Adrenal gland (tissue), 12 donors: ENCODE results near the gene HOXD10. TPM values are rescaled to one million over a fixed set of nuclear protein-coding genes. Genes with fewer than 3 reads are reported as not detected.

Source experiments
- DNase-seq, 7 donors: peaks; one replicate each; pipeline ENCODE4 v3.0.0-alpha.2; 2019 to 2020
- H3K27ac ChIP-seq, 5 donors: fragments of 200-600 bp; sonication (generic) in 4 of 5; 1 replicate in 3 of 5; 2 replicates in 2 of 5; pipeline versions ENCODE4 v1.5.1 to v1.8.0; 2016 to 2020; ENCODE audit warnings: mild to moderate bottlenecking in 1 of 5
- H3K27me3 ChIP-seq: fragments of 200-600 bp; 2 replicates; pipeline ENCODE4 v1.8.0; 2021
- H3K36me3 ChIP-seq, 2 donors: fragments of 200-600 bp; replicated peaks in 1 of 2; 1 replicate in 1 of 2; 2 replicates in 1 of 2; pipeline versions ENCODE4 v1.5.1 to v1.8.0; 2018 to 2022
- H3K4me1 ChIP-seq, 2 donors: fragments of 200-600 bp; replicated peaks in 1 of 2; 1 replicate in 1 of 2; 2 replicates in 1 of 2; pipeline versions ENCODE4 v1.5.1 to v1.8.0; 2018 to 2021
- H3K4me3 ChIP-seq, 4 donors: fragments of 200-600 bp; sonication (generic) in 3 of 4; one replicate each; pipeline ENCODE4 v1.5.1; 2016 to 2018
- H3K9me3 ChIP-seq, 3 donors: fragments of 200-600 bp; sonication (generic) in 1 of 3; replicated peaks in 1 of 3; 1 replicate in 2 of 3; 2 replicates in 1 of 3; pipeline versions ENCODE4 v1.5.1 to v1.8.0; 2016 to 2021
- POLR2A ChIP-seq, 2 donors: fragments of 450-650 bp; IDR thresholded peaks; one replicate each; pipeline ENCODE4 v1.6.1; 2017; ENCODE audit warnings: antibody characterized with exemption in 2 of 2, mild to moderate bottlenecking in 2 of 2, moderate library complexity in 1 of 2
- WGBS, 4 donors: extraction: QIAGEN DNeasy Blood & Tissue Kit in 2 of 4; methylation state at CpG; one replicate each; pipeline versions ENCODE4 v1.1.5 to v1.1.7; 2013 to 2017; 5-methylcytosine and 5-hydroxymethylcytosine counted together
- intact Hi-C, 2 donors: fragments of 100-400 bp; cut with DNase I; formaldehyde crosslinking; loops; one replicate each; pipeline versions ENCODE4 v1.14.1 to v1.15.0; 2022 to 2023
- polyA plus RNA-seq, 3 donors: library from polyadenylated mRNA; stranded (reverse); fragments of 200-250 nt in 2 of 3; fragments of 350-450 nt in 1 of 3; fragmentation: Illumina TruSeq in 1 of 3; extraction: RNeasy Lipid Tissue Mini Kit (QIAGEN cat#74804) in 1 of 3; gene quantifications; one replicate each; pipeline ENCODE4 v1.2.3, GENCODE V29; 2013 to 2014
- total RNA-seq, 9 donors: library from RNA; depleted of rRNA in 4 of 9; stranded (reverse); fragments of >200 nt in 4 of 9; fragments of 120-200 nt in 1 of 9; fragmentation: NEBNext Ultra II Directional in 1 of 9; extraction: Animal tissue kit (Norgen Biotek cat#: 25700) in 1 of 9; gene quantifications; one replicate each; pipeline versions ENCODE4 v1.1.0 to v1.2.4, GENCODE V29; 2013 to 2023
- TF ChIP-seq, protein P1 (sequence below), 6 experiments: fragments of 450-650 bp in 4 of 6; fragments of 200-600 bp in 2 of 6; sonication (generic) in 1 of 6; IDR thresholded peaks; 1 replicate in 5 of 6; 2 replicates in 1 of 6; pipeline versions ENCODE4 v1.5.1 to v1.8.0; 2016 to 2021; ENCODE audit warnings: antibody characterized with exemption in 6 of 6, mild to moderate bottlenecking in 2 of 6, moderate library complexity in 1 of 6
- donor health status: healthy with polysubstance abuse.
- donor health status: Bipolar disorder and iron deficiency.
- donor health status: DM: yes; HTN: yes; CAD: no.
- donor health status: DM: no; HTN: no; CAD: no.
- donor health status: DM: no; HTN: no; CAD: no.
- donor health status: DM: yes; HTN: yes; CAD: no.

HOXD10 gene
- total and polyA plus RNA-seq, 12 donors: 0.11 to 0.33 (median 0.18) TPM; not detected in 8

DNA sequence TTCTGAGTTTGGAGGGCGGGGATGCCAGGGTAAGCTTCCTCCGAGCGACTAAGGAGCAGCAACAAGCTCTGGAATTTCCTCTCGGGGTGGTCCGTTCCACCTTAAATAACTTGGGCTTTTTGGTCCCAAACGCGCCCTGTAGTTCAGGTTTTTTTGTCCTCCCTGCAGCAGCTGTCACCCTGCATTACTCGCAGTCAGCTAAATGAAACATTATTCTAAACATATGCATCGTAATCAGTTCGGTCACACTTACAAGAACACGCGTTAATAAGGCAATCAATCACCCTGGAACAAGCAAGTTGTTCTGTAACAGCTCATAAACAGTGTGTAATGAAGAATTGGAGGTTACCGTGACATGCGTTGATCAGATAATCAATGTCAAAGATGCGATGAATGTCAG lies 41.1 kb upstream of the HOXD10 start:
- Histone ChIP-seq H3K4me3 (no peak overlapping the region), H3K36me3 (no peaks in the 10 kb centered on the region), H3K27me3 (peaks cover 98% of the 10 kb centered on the region), H3K27ac (no peak overlapping the region), H3K4me1 (peaks cover 0 to 4% of the 10 kb centered on the region in 2 donors), H3K9me3 (no peaks in the 10 kb centered on the region)
- 13 to 14% (median 13%) methylated on average over 15 of the region's 15 CpGs for WGBS, 4 donors
- TF ChIP-seq POLR2A (IDR thresholded peaks at IDR 0.05): no peak
- TF ChIP-seq, protein P1, sequence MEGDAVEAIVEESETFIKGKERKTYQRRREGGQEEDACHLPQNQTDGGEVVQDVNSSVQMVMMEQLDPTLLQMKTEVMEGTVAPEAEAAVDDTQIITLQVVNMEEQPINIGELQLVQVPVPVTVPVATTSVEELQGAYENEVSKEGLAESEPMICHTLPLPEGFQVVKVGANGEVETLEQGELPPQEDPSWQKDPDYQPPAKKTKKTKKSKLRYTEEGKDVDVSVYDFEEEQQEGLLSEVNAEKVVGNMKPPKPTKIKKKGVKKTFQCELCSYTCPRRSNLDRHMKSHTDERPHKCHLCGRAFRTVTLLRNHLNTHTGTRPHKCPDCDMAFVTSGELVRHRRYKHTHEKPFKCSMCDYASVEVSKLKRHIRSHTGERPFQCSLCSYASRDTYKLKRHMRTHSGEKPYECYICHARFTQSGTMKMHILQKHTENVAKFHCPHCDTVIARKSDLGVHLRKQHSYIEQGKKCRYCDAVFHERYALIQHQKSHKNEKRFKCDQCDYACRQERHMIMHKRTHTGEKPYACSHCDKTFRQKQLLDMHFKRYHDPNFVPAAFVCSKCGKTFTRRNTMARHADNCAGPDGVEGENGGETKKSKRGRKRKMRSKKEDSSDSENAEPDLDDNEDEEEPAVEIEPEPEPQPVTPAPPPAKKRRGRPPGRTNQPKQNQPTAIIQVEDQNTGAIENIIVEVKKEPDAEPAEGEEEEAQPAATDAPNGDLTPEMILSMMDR (IDR thresholded peaks at IDR 0.05): no peak
- intact Hi-C loops: no loop called here
- no peak for DNase-seq

DNA sequence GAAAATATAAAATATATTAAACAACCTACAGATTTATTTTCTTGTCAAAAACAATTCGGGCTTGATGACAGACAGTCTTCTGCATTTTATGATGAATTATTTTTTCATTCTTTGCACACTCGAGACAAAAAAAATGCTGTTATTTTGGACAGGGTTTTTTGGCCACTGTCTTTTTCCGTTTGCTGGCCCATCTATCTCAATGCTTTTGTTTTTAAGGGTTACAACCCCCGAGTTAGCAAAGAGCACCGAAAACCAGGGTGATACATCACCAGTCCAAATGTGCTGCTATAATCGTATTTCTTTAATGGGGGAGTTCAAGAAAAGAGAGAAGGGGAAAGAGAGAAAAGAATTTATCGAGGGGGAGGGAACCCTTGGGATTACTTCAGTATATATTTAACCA lies 40.5 kb upstream of the HOXD10 start:
- no peak overlapping the region for H3K27ac ChIP-seq
- peaks cover 0 to 4% of the 10 kb centered on the region in 2 donors for H3K4me1 ChIP-seq
- H3K27me3 ChIP-seq: peaks cover 98% of the 10 kb centered on the region
- DNase-seq: no peak
- no peak for TF ChIP-seq POLR2A (IDR thresholded peaks at IDR 0.05)
- TF ChIP-seq, protein P1 (IDR thresholded peaks at IDR 0.05): no peak
- H3K4me3 ChIP-seq: no peak overlapping the region
- intact Hi-C loops: no loop called here
- no peaks in the 10 kb centered on the region for H3K9me3 ChIP-seq
- no peaks in the 10 kb centered on the region for H3K36me3 ChIP-seq
- WGBS, 4 donors: 16 to 26% (median 17%) methylated on average over 7 of the region's 7 CpGs

DNA sequence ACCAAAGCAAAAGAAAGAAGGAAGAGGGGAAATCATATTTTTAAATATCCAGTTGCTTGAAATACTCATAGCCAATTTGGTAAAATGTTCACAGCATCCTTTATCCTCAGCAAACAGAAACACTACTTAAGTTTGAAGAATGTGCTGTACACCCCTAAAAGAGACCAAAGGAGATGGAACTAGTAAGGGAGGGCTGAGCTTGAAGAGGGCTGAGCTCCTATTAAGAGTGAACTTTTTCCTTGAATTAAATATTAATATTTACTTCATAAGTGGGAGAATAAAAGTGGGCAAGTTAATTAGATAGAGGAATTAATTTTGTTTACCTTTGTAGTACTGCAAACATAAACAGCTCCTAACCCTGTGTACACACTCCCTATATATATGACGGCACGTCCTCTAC lies 39.8 kb upstream of the HOXD10 start:
- peaks cover 0 to 4% of the 10 kb centered on the region in 2 donors for H3K4me1 ChIP-seq
- H3K9me3 ChIP-seq: no peaks in the 10 kb centered on the region
- H3K27me3 ChIP-seq: peaks cover 98% of the 10 kb centered on the region
- TF ChIP-seq, protein P1 (IDR thresholded peaks at IDR 0.05): no peak
- no peak for TF ChIP-seq POLR2A (IDR thresholded peaks at IDR 0.05)
- intact Hi-C loops: no loop called here
- no peaks in the 10 kb centered on the region for H3K36me3 ChIP-seq
- H3K27ac ChIP-seq: no peak overlapping the region
- H3K4me3 ChIP-seq: no peak overlapping the region
- WGBS, 4 donors: 19 to 37% (median 29%) methylated on average over 2 of the region's 2 CpGs
- DNase-seq: no peak

DNA sequence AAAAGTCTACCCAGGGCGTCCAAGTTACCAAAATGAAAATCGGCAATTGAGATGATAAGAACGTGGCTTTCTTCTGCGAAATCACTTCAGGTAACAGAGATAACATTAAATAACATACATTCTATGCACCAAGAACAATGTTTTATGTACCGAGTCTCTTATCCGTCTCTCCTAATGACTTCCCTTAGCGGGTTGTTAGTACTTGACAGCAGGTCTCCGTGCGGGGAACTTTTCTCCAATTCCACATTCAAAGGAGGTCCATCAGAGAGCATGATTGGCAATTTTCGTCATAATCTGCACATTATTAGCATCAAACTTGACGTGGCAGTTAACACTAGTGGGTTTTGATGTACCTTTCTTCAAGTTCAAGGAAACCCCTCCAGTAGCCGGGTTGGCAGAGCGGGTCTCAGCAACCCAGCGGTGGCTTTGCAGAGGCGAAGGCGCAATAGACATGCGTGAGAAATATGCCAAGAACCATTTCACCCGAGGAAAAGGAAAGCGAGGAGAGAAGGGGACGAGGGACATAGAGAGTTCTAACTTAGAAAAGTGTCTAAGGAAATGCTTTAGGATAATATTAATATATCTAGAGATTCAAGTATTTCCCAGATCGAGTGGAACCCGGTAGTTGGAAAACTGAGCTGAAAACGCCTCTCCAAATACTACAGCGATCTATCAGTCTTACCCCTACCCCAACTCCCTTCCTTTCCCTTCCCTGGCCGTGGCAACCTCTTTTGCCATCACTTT lies 37.9 kb upstream of the HOXD10 start:
- 10 to 13% (median 12%) methylated on average over 25 of the region's 25 CpGs for WGBS, 4 donors
- H3K27ac ChIP-seq: no peak overlapping the region
- TF ChIP-seq, protein P1 (IDR thresholded peaks at IDR 0.05): no peak
- no peak for TF ChIP-seq POLR2A (IDR thresholded peaks at IDR 0.05)

More for the DNA sequence above, 37.9 kb upstream of the HOXD10 start:
- Histone ChIP-seq H3K4me3 (no peak overlapping the region), H3K9me3 (no peaks in the 10 kb centered on the region), H3K27me3 (peaks cover 99% of the 10 kb centered on the region), H3K4me1 (peaks cover 0 to 4% of the 10 kb centered on the region in 2 donors), H3K36me3 (no peaks in the 10 kb centered on the region)
- intact Hi-C loops: no loop called here
- DNase-seq: no peak
